K562 treated with DMSO at 1 percent for 12 hours (cell line): ENCODE data around the gene CALM1. TPM values are rescaled to one million over a fixed set of nuclear protein-coding genes. Genes with fewer than 3 reads are reported as not detected.

Experiments used
- total RNA-seq: library from RNA; unstranded; fragments of 300-600 nt; gene quantifications from 2 replicates; pipeline ENCODE4 v1.2.3, GENCODE V29; 2022; ENCODE audit not compliant: insufficient read depth

CALM1 gene
- total RNA-seq = 146 and 206 TPM in 2 replicates

GRCh38 chr14:90396341-90397339 is at the start of gene CALM1:
Gene CALM1, plus strand, starts transcription at chr14:90397029. Its CDS starts 202 bp downstream, at chr14:90397231.

Other genes starting within 250 kb of the CALM1 start
- gene PSMC1, start 140.5 kb upstream of the CALM1 start, total RNA-seq = 119 and 143 TPM in 2 replicates
- 3.3 and 4.9 TPM in 2 replicates for gene NRDE2, start 65.1 kb upstream of the CALM1 start, total RNA-seq